LNCAP (cell line): ENCODE measurements around the gene ATP8B2.

Experiments
- TF ChIP-seq, protein P1 (sequence below): fragments of 450-650 bp; IDR thresholded peaks from 2 replicates; pipeline ENCODE4 v1.5.1; 2017; ENCODE audit warnings: mild to moderate bottlenecking

Gene ATP8B2

DNA sequence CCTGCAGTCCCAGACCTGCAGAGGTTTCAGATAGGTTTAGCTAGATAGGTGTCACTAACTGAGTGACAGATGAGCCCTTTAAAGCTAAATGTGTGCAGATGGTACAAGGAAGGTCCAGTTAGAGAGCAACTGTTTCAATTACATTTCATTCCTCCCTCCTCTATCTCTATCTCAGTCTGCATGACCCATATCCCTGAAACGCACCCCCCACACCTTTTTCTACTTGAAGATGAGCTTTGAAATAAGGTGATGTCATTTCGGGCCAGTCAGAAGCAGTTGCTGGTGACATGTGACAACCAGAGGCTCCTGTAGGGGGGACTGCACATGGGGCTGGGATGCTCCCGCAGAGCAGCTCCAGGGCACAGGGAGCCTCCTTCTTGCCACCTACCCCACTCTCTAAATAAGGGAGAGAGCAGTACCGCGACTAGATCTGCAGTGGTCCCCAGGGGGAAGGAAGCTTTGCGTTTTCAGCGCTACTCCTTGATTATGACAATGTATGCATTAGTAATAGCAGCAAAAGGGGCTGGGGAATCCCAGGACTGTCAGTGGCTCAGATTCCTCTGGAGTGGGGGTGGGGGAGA is 4.3 kb downstream of the ATP8B2 start:
- TF ChIP-seq, protein P1, sequence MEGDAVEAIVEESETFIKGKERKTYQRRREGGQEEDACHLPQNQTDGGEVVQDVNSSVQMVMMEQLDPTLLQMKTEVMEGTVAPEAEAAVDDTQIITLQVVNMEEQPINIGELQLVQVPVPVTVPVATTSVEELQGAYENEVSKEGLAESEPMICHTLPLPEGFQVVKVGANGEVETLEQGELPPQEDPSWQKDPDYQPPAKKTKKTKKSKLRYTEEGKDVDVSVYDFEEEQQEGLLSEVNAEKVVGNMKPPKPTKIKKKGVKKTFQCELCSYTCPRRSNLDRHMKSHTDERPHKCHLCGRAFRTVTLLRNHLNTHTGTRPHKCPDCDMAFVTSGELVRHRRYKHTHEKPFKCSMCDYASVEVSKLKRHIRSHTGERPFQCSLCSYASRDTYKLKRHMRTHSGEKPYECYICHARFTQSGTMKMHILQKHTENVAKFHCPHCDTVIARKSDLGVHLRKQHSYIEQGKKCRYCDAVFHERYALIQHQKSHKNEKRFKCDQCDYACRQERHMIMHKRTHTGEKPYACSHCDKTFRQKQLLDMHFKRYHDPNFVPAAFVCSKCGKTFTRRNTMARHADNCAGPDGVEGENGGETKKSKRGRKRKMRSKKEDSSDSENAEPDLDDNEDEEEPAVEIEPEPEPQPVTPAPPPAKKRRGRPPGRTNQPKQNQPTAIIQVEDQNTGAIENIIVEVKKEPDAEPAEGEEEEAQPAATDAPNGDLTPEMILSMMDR, result no peak

DNA sequence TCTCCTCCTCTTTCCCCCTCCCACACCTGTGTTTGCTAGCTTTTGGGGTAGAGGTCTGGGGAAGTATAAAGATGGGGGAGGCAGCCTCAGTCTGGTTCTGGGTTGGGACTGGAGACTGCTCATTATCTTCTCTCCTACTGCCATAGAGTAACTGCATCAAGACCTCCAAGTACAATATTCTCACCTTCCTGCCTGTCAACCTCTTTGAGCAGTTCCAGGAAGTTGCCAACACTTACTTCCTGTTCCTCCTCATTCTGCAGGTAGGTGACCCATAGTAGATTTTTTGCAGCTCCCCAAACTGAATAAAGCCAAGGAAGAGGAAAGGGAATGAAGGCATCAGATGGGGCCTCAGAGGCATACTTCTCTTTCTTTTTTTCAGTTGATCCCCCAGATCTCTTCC is 5.3 kb downstream of the ATP8B2 start:
- TF ChIP-seq, protein P1, result no peak

DNA sequence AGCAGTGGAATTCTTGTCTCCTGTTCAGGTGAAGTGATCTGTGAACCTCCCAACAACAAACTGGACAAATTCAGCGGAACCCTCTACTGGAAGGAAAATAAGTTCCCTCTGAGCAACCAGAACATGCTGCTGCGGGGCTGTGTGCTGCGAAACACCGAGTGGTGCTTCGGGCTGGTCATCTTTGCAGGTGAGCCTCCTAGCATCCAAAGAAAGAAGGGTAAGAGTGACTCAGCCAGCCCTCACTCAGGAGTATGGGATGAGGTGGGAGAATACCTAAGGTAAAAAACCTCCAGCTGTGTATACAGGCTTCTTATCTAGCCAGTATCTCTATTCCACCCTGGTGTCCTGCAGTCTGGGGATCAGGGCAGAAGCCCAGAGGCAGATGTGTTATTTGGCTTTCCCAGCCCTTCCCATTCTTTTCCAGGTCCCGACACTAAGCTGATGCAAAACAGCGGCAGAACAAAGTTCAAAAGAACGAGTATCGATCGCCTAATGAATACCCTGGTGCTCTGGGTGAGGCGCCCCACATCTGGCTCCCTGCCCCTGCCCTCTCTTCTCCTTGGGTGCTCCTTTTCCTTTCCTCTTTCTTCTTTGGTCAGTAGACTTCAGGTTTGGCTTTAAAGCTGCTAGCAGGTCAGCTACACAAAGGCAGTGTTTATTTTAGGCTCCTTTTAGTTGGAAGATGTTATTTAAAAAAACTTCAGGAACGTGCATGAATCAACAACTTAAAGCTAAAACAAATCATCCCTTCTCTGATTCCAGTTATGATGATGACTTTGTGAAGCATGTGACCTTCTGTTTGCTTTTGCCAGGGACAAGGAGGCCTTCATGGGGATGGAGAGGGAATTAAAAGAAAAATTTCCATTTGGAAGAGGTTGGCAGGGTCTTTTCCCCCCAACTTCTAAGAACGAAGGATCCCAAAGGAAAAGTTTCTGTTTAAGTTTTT is 9.0 kb downstream of the ATP8B2 start:
- TF ChIP-seq, protein P1, result no peak

DNA sequence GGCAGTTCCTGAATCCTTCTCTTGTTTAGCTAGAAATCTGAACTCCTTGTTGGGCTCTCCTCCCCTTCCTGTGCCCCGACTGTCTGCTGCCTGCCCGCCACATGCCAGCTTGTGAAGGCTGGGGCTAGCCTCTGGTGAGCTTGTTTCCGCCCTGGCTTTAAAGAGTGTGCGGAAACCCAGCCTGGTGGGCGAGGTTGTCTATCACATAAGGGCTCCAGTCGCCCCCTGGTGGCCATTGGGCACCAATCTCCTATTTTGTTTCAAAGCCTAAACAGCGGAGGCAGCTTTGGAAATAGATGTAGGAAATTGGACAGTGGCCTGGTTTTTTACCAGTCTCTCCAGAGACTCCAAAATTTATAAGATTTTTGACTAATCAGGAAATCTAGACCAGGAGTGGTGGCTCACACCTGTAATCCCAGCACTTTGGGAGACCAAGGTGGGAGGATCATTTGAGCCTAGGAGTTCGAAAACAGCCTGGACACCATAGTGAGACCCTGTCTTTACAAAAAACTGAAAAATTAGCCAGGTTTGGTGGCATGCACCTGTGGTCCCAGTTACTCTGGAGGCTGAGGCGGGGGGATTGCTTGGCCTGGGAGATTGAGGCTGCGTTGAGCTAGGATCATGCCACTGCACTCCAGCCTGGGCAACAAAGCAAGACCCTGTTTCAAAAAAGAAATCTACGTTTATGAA is 9.8 kb downstream of the ATP8B2 start:
- TF ChIP-seq, protein P1, result peak; percentile 95

DNA sequence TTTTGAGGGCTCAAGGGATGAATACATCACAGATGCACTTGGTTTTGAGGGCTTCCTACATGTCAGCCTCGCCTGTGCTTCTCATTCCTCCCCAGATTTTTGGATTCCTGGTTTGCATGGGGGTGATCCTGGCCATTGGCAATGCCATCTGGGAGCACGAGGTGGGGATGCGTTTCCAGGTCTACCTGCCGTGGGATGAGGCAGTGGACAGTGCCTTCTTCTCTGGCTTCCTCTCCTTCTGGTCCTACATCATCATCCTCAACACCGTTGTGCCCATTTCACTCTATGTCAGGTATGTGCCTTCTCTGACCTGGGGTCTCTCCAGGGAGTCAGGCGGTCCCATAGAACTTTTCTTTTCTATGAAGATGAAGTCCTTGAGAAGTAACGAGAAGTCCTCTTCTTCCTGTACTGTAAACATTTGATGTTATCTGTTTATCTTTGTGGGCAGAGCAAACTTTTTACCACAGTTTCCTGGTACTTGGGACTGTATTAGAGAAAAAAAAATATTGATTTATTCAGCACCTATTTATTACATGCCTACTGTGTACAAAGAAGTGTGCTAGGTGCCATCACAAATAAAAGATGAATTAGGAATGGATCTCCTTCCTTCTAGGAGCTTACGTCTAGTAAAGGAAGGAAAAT is 12.0 kb downstream of the ATP8B2 start:
- TF ChIP-seq, protein P1, result no peak

DNA sequence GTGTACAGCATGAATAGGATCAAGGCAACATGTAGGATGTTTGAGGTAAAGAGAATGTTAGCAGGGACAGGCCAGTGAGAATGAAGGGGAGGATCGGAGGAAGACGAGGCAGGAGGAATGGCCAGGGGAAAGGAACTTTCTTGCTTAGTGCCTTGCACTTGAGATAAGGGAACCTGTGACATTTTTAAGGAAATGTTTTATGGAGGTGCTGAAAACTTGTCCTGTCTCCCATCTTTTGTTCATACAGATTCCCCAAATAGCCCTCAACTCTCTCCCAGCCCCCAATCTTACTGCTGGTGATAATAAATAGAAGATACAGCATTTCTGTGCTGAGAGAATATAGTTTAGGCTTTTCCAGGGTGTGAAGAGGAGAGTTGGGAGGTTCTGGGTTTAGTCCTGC is 13.6 kb downstream of the ATP8B2 start:
- TF ChIP-seq, protein P1, result no peak

DNA sequence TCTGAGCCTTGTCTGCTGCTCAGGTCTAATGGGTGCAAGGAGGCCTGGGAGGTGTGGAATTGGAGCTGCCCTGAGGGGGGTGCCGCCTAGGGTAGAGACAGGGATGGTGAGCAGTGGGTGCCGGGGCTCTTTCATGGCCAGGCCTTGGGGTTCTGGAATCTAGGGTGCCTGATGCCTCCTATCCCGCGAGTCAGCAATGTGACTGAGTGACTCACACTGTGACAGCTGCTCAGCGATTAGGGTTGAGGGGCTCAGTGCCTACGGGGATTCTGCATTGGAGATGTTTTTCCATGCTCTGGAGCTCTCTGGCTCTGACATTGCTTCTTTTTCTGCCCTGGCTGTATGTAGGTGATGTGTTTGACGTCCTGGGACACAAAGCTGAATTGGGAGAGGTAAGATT is 16.8 kb downstream of the ATP8B2 start:
- TF ChIP-seq, protein P1, result no peak
